IMR-90 (cell line): ENCODE measurements around the gene DZIP1L.

Source experiments
- CTCF ChIP-seq: conservative IDR thresholded peaks from 2 replicates; pipeline ENCODE4 v1.5.1; 2012; ENCODE audit warnings: mild to moderate bottlenecking, low read depth, low read length, improper control_type of control experiment
- MAFK ChIP-seq: IDR thresholded peaks from 2 replicates; pipeline ENCODE4 v1.6.1; 2012; ENCODE audit warnings: low read depth, low read length, improper control_type of control experiment
- POLR2A ChIP-seq: IDR thresholded peaks from 2 replicates; pipeline ENCODE4 v1.6.1; 2012; ENCODE audit warnings: mild to moderate bottlenecking, low read depth, low read length
- RAD21 ChIP-seq: IDR thresholded peaks from 2 replicates; pipeline ENCODE4 v1.6.1; 2012; ENCODE audit warnings: low read length, improper control_type of control experiment
- SMC3 ChIP-seq: fragments of 150-350 bp; IDR thresholded peaks from 2 replicates; pipeline ENCODE4 v1.6.1; 2016; ENCODE audit warnings: low read depth, mild to moderate bottlenecking, antibody characterized with exemption, low read length, moderate library complexity

GRCh38 chr3:138068579-138069174 lies 46.7 kb downstream of the DZIP1L start:
- peak; percentile 97 for TF ChIP-seq CTCF
- TF ChIP-seq POLR2A: no peak
- TF ChIP-seq SMC3: peak; percentile 98
- peak; percentile 100 for TF ChIP-seq RAD21
- TF ChIP-seq MAFK: no peak
